Inferior parietal cortex (tissue), 1 donor: Measurements from ENCODE around the gene IL18BP.
A peak's percentile ranks its signal among the peaks of the same experiment; 100 is the strongest.

Experiments used
- DNase-seq: peaks from one replicate; pipeline ENCODE4 v3.0.0-alpha.2; 2016; ENCODE audit errors: extremely low spot score

Gene IL18BP

DNA sequence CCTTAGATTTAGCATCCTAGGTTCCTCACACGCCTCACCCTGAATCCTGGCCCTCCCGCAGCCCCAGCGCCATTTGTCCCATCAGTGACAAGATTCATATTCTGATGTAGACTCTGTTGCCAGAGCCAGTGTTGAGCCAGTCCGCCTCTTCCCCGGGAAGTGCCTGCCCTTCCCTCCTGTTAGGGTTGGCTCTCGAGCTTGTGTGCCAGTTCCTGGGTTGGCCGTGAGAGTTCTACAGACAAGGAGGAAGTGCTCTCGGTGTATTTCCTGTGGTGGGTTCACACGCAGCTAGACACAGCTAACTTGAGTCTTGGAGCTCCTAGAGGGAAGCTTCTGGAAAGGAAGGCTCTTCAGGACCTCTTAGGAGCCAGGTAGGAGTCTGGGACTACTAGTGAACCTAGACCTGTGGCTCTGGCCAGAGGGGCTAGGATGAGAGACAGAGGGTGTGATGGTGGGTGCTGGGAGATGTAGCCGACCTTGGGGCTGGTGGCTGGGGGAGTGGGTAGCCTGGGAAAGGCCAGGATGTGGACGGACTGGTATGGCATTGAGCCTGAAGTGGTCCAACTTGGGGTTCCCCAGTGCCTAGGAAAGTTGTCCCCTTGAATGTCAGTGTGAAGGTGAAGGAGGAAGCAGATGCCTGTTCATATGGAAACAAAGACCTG is at the start of gene IL18BP:
IL18BP (plus strand) TSS at position 261 of the 662 bp plus-strand sequence. CDS start 1,076 bp downstream, outside the sequence.
- no peak for DNase-seq

DNA sequence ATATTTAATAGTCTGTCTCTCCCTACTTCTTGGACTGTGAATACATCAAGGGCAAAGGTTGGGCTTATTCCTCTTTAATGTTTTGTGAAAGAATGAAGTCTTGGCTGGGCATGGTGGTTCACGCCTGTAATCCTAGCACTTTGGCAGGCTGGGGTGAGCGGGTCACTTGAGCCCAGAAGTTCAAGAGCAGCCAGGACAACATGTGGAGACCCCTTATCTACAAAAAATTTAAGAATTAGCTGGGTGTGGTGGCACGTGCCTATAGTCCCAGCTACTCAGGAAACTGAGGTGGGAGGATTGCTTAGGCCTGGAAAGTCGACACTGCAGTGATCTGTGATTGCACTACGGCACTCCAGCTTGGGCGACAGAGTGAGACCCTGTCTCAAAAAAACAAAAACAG is 49.7 kb upstream of the IL18BP start:
- no peak for DNase-seq

DNA sequence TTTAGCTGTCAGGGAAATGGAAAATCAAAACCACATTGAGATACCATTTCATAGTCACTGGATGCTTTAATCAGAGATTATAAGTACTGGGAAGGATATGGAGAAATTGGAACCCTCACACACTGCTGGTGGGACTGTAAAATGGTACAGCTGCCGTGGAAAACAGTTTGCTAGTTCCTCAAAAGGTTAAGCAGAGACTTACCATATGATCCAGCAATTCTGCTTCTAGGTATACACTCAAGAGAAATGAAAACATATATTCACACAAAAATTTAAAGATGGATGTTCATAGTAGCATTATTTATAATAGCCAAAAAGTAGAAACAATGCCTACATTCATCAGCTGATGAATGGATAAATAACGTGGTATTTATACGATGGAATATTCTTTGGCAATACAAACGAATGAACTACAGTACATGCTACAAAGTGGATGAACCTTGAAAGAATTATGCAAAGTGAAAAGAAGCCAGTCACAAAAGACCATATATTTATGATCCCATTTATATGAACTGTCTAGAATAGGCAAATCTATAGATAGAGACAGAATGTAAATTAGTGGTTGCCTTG is 46.9 kb upstream of the IL18BP start:
- DNase-seq, result no peak

DNA sequence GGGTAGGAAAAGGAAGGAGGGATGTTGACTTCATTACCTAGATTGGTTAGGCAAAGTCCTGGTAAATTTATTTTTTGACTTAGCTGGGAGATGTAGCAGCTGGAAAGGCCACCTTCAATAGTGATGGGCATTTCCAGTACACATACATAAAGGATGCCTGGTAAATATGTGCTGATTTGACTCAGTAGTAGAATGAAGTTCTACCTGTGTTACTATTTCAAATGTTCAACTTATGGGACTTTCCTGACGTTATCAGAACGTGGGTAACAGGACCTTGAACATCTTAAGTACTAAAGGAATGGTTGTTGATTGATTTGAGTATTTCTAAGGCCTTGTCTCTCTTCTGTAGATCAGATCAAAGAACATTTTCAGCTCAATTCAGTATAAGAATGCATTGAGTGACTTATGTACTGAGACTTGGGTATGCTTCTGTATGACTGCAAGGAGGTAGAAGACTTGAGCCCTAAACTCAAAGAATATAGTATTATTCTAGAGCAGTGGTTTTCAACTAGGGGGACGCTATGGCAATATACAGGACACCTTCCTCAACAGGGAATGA is 42.7 kb upstream of the IL18BP start:
- DNase-seq, result no peak

DNA sequence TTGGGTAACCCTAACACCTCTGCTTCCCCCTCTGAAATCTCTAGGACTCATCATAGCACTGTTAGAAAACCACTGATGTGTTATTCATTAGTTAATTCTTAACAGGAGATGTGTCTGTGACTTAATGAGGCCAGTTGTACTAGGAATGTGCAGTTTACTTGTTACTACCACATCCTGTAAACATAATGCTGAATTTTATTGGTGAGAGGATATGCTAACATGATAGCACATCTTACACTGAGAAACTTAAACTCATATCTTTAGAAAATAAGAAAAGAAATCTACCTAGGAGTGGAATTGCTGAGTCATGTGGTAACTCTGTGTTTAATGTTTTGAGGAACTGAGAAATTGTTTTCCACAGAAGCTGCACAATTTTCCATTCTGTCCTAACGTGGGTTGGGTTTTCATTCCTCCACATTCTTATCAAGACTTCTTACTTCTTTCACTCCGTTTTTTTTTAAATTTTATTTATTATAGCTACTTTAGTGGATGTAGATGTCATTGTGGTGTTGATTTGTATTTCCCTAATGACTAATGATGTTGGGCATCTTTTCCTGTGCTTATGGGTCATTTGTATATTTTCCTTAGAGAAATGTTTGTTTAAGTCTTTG is 36.2 kb upstream of the IL18BP start:
- no peak for DNase-seq

DNA sequence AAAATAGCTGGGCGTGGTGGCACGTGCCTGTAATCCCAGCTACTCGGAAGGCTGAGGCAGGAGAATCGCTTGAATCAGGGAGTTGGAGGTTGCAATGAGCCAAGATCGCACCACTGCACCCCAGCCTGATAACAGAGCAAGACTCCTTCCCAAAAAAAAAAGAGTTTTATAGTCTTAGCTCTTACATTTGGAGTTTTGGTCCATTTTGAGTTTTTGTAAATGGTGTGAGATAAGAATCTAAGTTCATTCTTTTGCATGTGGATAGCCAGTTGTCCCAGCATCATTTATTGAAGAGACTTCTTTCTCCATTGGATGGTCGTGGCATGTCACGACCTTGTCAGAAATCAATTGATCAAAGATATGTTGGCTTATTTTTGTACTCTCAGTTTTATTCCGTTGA is 35.2 kb upstream of the IL18BP start:
- no peak for DNase-seq

DNA sequence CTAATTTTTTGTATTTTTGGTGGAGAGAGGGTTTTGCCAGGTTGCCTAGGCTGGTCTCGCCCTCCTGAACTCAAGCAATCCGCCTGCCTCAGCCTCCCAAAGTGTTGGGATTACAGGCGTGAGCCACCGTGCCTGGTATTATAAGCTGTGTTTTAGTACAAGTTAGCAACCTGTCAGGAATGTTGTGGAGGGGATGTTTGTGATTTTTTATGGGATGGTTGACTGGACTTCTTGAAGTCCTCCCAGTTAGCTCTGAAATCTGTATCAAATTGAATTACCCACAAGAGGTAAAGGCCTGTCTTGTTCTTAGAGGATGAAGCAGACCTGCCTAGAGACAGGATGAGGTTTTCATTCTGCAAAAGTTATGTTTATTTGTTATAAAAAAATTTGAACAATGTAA is 34.1 kb upstream of the IL18BP start:
- no peak for DNase-seq

DNA sequence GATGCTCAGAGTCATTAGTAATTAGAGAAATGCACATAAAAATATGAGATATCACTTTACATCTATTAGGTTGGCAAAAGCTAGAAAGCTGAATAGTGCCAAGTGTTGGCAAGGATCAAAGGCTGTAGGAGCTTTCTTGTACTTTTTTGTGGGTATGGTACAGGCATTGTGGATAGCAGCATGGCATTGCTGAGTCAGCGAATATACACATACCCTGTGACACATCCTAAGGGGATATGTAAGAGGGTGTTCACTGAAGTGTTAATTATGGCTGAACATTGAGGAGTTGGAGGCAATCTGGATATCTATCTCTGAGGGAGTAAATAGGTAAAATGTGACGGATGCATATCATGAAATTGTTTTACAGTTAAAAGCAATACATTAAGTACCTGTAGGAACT is 27.0 kb upstream of the IL18BP start:
- DNase-seq, result no peak

DNA sequence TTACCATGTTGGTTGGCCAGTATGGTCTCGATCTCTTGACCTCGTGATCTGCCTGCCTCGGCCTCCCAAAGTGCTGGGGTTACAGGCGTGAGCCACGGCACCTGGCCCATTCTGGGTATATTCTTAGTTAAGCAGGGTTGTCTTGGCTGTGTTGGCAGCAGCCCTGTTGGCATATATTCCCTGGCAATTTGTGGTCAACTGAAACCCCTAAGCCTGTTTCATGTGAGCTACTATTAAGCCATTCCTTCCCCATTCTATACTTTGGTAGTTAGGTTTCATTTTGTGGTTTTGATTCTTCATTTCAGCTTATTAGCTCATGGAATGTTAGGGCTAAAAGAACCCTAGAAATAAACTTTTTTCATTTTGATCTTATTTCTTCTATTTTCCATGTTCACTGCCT is 22.2 kb upstream of the IL18BP start:
- no peak for DNase-seq

DNA sequence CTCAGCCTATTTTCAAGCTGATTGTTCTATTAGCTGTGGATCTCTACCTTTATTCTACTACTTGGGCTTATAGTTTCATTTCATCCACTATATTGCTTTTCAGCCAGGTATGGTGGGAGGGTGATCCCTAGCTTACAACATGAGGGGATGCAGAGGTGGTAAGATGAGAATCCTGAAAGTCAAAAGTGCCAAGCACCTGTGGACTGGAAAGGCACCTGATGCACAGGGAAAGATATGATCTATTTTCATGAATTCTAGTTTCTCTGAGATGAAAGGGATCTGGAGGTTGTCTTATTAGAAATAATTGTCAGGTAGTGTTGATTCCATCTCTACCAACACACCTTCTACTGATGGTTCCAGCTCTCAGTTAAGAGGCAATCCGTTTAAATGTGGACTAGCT is 21.6 kb upstream of the IL18BP start:
- no peak for DNase-seq

DNA sequence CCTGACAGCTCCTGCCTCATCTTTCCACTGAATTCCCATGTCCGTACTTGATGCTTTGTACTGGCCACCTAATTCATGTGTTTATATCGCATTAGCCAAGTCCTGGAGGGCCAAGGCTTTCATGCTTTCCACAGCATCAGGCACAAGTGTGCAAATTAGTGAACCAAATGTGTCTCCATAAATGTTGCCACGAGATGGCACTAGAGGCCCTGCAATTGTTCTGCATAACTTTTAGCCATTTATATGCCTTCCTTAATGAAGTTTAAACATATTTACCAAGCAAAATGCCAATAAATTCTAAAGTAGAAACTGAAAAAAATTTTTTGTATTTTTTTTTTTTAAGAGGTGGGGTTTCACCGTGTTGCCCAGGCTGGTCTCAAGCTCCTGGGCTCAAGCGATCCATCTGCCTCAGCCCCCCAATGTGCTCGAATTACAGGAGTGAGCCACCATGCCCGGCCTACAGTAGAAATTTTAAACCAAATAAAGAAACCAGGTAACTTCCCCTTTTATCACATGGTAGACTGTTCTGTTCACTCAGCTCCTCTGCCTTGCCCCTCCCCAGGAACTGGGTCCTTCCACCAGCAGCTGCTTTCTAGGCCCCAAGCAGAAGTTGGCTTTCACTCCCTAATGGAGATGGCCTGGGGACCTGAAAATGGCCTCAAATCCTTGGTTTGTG is 20.8 kb upstream of the IL18BP start:
- peak; percentile 88 for DNase-seq

DNA sequence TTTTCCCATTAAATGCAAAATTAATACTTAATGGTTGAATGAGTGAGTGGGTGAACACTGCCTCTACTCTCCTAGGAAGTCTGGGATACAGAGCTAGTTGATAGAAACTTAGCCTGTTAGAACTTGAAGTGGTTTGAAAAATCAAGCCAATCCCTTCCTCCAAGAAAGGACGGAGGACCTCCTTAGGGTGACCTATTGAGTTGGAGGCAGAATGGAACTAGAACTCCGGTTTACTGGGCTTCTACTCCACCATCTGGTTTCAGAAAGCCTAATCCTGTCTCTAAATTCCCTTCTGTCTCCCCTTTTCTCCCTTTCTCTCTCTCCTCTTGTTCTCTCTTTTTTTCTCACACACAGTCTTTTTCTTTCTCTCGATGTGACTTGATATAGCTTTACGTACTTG is 19.6 kb upstream of the IL18BP start:
- DNase-seq, result no peak

DNA sequence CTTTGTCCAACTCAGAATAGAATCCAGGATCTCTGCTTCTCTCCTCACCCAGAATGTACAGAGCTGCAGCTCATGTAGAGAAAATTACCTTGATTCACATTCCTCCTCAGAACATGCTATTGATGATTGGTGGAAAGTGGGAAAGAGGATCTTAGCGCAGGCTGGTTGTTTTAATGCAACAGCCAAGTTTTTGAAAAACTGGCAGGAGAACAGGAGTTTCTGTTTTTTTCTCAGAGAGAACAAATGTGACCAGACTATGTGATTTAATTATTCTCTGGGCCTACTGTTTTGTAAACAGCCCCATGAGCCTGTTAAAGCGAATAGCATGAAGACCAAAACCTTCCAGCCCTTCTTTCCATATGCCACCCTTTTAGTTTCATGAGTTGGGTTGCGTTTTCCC is 19.1 kb upstream of the IL18BP start:
- DNase-seq, result peak; percentile 45

DNA sequence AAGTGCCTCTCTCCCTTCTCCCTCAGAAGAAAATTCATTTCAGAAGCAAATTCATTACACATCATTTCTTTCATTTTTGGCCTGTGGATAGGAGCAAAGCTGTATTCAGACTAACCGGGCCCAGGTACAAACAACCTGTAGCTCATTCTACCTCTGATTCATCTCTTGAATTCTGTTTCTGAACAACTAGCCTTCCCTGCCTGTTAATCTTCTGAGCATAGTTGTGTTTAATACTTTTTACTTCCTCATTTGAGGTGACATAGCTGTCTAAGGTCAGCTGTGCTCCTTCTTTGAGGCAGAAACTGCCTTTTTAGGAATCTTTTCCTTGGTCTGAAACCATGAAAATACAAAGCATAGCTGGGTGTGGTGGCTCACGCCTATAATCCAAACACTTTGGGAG is 12.6 kb upstream of the IL18BP start:
- no peak for DNase-seq

DNA sequence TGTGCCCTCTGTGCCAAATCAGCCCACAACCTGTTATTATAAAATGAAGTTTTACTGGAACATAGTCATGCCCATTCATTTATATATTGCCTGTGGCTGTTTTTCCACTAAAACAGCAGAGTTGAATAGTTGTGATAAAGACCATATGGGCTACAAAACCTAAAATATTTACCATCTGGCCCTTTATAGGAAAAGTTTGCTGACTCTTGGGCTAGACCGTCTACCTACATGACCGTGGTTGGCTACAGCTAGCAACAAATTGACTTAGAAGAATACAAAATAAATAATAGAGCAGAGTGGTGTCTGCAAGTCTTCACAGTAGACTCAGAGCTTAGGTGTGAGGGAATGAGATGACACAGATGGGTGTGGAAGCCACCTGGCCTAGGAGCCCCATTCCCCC is 11.2 kb upstream of the IL18BP start:
- DNase-seq, result no peak

DNA sequence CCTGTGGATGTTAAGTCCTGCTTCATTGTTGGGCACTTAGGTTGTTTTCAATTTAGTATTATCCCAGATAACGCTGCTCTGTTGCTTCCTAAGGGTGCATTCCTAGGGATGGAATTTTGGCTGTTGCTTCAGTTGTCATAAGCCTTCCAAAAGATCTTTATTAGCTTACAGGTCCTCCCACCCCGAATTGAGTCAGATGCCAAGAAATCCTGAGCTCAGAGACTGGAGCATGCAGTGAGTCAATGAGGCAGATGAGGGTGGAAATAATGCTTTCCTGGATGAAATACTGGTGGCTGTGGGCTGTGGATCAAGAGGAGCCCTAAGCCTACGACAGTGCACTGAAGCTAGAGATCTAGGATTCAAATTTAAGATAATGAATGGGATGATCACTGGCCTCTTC is 10.7 kb upstream of the IL18BP start:
- no peak for DNase-seq

DNA sequence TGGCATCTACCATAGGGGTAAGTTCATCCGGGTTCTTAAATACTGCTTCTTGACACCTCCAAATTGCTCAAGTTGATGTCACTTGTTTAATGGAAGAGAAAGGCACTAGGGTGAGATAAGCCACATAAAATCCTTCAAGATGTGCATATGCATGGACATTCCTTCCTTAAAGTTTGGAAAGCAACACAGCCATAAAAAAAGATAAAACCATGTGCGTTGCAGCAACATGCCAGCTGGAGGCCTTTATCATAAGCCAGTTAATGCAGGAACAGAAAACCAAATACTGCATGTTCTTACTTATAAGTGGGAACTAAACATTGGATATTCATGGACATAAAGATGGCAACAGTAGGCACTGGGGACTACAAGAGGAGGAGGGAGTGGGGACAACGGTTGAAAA is 8.0 kb upstream of the IL18BP start:
- no peak for DNase-seq

DNA sequence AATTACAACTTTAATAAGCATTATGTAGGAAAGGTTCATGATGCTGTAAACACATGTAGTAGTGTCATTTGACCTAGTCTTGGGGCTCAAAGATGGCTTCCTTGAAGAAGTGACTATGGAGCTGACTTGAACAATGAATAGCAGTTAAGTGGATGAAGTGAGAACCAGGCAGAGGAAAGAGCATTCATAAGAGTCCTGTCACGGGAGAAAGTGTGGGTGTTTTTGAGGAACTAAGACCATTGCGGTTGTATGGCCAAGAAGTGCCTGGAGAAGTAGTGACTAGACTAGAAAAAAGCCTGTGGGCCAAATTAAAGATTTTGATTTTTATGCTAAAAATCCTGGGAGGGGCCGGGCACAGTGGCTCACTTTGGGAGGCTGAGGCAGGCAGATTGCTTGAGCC is 7.2 kb upstream of the IL18BP start:
- DNase-seq, result no peak

DNA sequence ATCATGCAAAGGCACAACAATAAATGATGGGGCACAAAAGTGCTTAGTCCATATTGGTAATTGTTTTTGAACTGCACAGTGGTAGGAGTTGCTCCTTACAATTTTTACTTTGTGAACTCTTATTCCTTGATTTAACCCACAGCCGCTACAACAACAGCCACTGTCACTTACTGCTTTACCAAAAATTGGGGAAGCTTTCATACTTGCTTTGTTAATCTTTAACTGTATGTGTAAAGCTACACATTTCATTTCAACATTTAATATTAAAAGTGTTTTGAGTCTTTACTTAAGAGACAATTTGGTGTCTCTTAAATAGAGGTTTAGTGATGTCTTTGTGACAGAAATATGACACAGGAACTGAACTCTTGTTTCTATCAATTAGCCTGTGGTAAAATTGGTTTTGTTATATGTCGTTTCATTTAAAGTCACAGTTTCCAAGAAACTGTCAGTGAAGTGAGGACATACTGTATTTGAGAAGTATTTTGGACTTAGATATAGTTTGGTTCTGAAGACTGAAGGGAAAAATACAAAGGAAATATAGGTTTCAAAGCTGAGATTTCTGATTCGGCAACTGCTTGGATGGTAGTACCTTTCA is 6.5 kb upstream of the IL18BP start:
- DNase-seq, result no peak

DNA sequence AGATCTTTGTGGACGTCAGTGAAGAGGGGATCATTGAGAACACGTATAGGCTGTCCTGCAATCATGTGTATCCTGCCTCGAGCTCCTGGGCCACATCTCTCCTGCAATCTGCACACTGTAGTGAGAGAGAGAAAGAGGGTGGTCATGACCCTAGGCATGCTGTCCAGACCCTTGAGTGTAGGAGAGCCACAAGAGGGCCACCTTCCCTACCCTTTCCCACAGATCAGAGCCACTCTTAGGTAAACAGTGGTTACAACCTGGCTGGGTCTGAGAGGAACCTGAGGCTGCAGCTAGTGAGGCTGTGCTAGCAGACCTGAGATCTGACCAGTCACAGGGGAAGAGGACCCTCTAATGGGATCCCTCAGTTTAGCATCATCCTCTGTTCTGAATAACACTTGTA is 3.9 kb upstream of the IL18BP start:
- DNase-seq, result no peak

DNA sequence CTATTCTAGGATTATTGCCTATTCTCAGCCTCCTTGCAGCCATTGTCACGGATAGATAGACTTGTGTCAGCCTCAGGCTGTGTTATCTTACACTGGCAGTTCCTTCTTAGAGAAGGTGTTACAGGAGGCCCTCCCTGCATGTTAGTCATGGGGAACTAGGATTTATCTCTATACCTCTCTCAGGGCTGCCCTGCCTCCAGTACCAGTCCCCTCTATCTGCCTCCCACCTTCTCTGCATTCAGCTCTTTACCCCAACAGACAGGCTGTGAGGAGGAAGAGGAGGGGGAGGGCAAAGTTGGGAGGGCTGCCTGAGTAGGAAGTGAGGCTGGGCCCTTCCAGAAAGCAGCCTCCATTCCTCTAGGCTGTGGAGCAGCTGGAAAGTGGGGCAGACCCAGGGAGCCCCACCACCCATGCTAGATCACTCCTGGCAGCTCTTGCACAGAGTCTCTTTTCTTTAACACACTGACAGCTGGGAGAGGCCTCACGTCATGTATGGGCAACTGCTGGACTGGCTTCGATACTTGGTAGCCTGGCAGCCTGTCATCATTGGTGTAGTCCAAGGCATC is 2.9 kb upstream of the IL18BP start:
- no peak for DNase-seq

DNA sequence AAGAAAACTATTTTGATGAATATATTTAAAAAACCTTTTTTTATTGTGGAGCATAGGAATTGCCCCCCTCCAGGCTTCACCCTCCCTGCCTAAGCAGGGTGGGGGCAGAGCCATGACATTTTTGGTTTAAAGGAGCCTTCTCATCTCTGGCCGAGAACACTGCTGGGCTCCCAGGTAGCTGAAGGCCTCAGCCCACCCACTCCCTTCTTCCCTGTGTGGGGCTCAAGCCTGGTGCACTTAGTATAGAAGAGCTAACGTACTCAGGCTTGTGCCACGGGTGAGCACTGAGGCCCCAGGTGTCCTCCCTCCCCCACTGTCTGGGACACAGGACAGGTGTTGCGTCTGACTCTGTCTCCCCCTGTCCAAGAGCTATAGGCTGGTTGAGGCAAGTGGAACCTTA is 2.2 kb upstream of the IL18BP start:
- no peak for DNase-seq
